OCI-LY1 (cell line): ENCODE measurements around the gene CARD14.

Experiments
- EZH2 ChIP-seq: fragments of 200-600 bp; sonication (generic), shearing (Covaris generic); IDR thresholded peaks from 2 replicates; pipeline ENCODE4 v1.8.0; 2017; ENCODE audit warnings: borderline replicate concordance, mixed run types, mild to moderate bottlenecking, antibody characterized with exemption, low read length, moderate library complexity, mixed read lengths
- TF ChIP-seq, protein P1 (sequence below): fragments of 200-600 bp; sonication (generic), shearing (Covaris generic); IDR thresholded peaks from 2 replicates; pipeline ENCODE4 v1.5.1; 2017; ENCODE audit warnings: mild to moderate bottlenecking, antibody characterized with exemption, low read length, moderate library complexity, mixed read lengths

DNA sequence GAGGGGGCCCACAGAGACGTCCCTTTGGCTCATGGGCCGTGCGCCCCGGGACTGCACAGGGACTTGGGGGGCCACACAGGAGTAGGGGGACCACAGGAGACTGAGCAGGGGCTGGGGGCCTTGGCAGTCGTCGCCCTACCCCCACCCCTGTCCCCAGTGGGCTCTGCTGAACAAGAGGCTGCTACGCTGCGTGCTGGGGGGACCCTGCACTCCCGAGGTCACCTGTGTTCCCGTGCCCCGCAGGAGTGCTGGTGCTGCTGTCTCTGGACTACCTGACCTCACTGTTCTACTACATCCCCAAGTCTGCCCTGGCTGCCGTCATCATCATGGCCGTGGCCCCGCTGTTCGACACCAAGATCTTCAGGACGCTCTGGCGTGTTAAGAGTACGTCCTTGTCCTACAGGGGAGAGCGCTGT, 76.4 kb downstream of the CARD14 start:
- TF ChIP-seq, protein P1, sequence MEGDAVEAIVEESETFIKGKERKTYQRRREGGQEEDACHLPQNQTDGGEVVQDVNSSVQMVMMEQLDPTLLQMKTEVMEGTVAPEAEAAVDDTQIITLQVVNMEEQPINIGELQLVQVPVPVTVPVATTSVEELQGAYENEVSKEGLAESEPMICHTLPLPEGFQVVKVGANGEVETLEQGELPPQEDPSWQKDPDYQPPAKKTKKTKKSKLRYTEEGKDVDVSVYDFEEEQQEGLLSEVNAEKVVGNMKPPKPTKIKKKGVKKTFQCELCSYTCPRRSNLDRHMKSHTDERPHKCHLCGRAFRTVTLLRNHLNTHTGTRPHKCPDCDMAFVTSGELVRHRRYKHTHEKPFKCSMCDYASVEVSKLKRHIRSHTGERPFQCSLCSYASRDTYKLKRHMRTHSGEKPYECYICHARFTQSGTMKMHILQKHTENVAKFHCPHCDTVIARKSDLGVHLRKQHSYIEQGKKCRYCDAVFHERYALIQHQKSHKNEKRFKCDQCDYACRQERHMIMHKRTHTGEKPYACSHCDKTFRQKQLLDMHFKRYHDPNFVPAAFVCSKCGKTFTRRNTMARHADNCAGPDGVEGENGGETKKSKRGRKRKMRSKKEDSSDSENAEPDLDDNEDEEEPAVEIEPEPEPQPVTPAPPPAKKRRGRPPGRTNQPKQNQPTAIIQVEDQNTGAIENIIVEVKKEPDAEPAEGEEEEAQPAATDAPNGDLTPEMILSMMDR = no peak
- no peak for TF ChIP-seq EZH2
